Transverse colon (tissue), 4 donors: ENCODE results near the gene PARVA. TPM values are rescaled to one million over a fixed set of nuclear protein-coding genes. Genes with fewer than 3 reads are reported as not detected.
A peak's percentile ranks its signal among the peaks of the same experiment; 100 is the strongest.

Experiments used
- DNase-seq: peaks from one replicate; pipeline ENCODE4 v3.0.0-alpha.2; 2019
- H3K27ac ChIP-seq, 4 donors: fragments of 200-600 bp; sonication (generic); 2 replicates each; pipeline ENCODE4 v1.5.1; 2016 to 2018; ENCODE audit warnings: inconsistent platforms in 4 of 4
- H3K27me3 ChIP-seq: fragments of 200-600 bp; sonication (generic); 2 replicates; pipeline ENCODE4 v1.5.1; 2017; ENCODE audit warnings: inconsistent platforms
- H3K36me3 ChIP-seq, 4 donors: fragments of 200-600 bp; sonication (generic); 2 replicates each; pipeline ENCODE4 v1.5.1; 2017 to 2019; ENCODE audit warnings: inconsistent platforms in 4 of 4
- H3K4me1 ChIP-seq, 4 donors: fragments of 200-600 bp; sonication (generic); 2 replicates each; pipeline ENCODE4 v1.5.1; 2017 to 2020; ENCODE audit warnings: inconsistent platforms in 4 of 4
- H3K4me3 ChIP-seq, 4 donors: fragments of 200-600 bp; sonication (generic); 1 replicate in 1 of 4; 2 replicates in 3 of 4; pipeline versions ENCODE4 v1.5.1 to v1.6.1; 2017 to 2019; ENCODE audit warnings: inconsistent platforms in 4 of 4
- H3K9me3 ChIP-seq, 2 donors: fragments of 200-600 bp; sonication (generic); 2 replicates each; pipeline ENCODE4 v1.5.1; 2017 to 2019; ENCODE audit warnings: inconsistent platforms in 2 of 2
- CTCF ChIP-seq, 5 experiments: fragments of 200-600 bp in 3 of 5; fragments of 450-650 bp in 2 of 5; sonication (generic) in 3 of 5; IDR thresholded peaks; 1 replicate in 2 of 5; 2 replicates in 3 of 5; pipeline ENCODE4 v1.5.1; 2016 to 2017; ENCODE audit warnings: antibody characterized with exemption in 5 of 5, inconsistent platforms in 3 of 5, mild to moderate bottlenecking in 2 of 5, moderate library complexity in 1 of 5
- EP300 ChIP-seq: sonication (generic); formaldehyde crosslinking; IDR thresholded peaks from one replicate; pipeline ENCODE4 v1.6.1; 2017; ENCODE audit warnings: antibody characterized with exemption, low read depth
- POLR2A ChIP-seq: fragments of 450-650 bp; IDR thresholded peaks from one replicate; pipeline ENCODE4 v1.6.1; 2016; ENCODE audit warnings: antibody characterized with exemption, mild to moderate bottlenecking, moderate library complexity
- POLR2AphosphoS5 ChIP-seq, 3 donors: sonication (generic); formaldehyde crosslinking; IDR thresholded peaks; one replicate each; pipeline ENCODE4 v1.6.1; 2016; ENCODE audit warnings: antibody characterized with exemption in 3 of 3
- WGBS, 2 donors: methylation state at CpG; one replicate each; pipeline ENCODE4 v1.1.5; 2018; ENCODE audit warnings: low coverage in 1 of 2; 5-methylcytosine and 5-hydroxymethylcytosine counted together
- in situ Hi-C, 4 donors: fragments of 200-750 bp; cut with MboI; loops; one replicate each; pipeline versions ENCODE4 v1.15.0 to v1.15.1; 2017; ENCODE audit warnings: low sequenced_read_pairs in 3 of 4, low pct_ligation_motif_present in 1 of 4, low pct_unique_long_range_greater_than_20kb in 1 of 4
- intact Hi-C: fragments of 100-400 bp; cut with DNase I; formaldehyde crosslinking; loops from one replicate; pipeline ENCODE4 v1.15.1; 2023; ENCODE audit warnings: low total_unique reads
- total RNA-seq, 4 donors: library from RNA; depleted of rRNA; stranded (reverse); fragments of >200 nt; gene quantifications; one replicate each; pipeline ENCODE4 v1.1.0, GENCODE V29; 2016

Gene PARVA
- total RNA-seq, 4 donors from 2014 or later = 34.3 to 82.0 (median 45.1) TPM

GRCh38 chr11:12403997-12404350 is 26.6 kb downstream of the PARVA start:
- TF ChIP-seq CTCF (IDR thresholded peaks at IDR 0.05) = no peak
- no peak for TF ChIP-seq EP300
- no peak for TF ChIP-seq POLR2AphosphoS5 (IDR thresholded peaks at IDR 0.05)
- TF ChIP-seq POLR2A = no peak
- Histone ChIP-seq H3K27ac (peak overlapping the region; percentile 71 to 99 (median 84)), H3K9me3 (no peaks in the 10 kb centered on the region), H3K4me1 (peaks cover 3 to 29% (median 13%) of the 10 kb centered on the region in 4 donors), H3K4me3 (no peak overlapping the region), H3K36me3 (no peaks in the 10 kb centered on the region), H3K27me3 (no peaks in the 10 kb centered on the region)
- 33 to 45% methylated on average over 1 to 2 of the region's 2 CpGs for WGBS, 2 donors
- no peak for DNase-seq
- in situ Hi-C loops = loop anchor here in 1 of 4 donors (25.0 kb wide), 1 partner anchor 483 kb away; no protein-coding TSS in a partner anchor
- intact Hi-C loops = loop anchor here (10.0 kb wide), 1 partner anchor 51 kb away; no protein-coding TSS in a partner anchor

GRCh38 chr11:12404436-12404835 is 27.1 kb downstream of the PARVA start:
- H3K4me1 ChIP-seq = peaks cover 3 to 29% (median 13%) of the 10 kb centered on the region in 4 donors
- peak; percentile 33 for DNase-seq
- TF ChIP-seq POLR2A = no peak
- TF ChIP-seq CTCF (IDR thresholded peaks at IDR 0.05) = no peak
- no peak for TF ChIP-seq POLR2AphosphoS5 (IDR thresholded peaks at IDR 0.05)
- no peak for TF ChIP-seq EP300
- H3K4me3 ChIP-seq = no peak overlapping the region
- in situ Hi-C loops (loop anchor here in 1 of 4 donors (25.0 kb wide), 1 partner anchor 483 kb away; no protein-coding TSS in a partner anchor), intact Hi-C loops (loop anchor here (10.0 kb wide), 1 partner anchor 50 kb away; no protein-coding TSS in a partner anchor)
- no peaks in the 10 kb centered on the region for H3K36me3 ChIP-seq
- WGBS, 2 donors = 71% methylated on average over 3 of the region's 3 CpGs; no CpG with 5 or more reads in 1 of the 2 donors
- H3K27me3 ChIP-seq = no peaks in the 10 kb centered on the region
- H3K27ac ChIP-seq = peak overlapping the region; percentile 71 to 99 (median 84)
- no peaks in the 10 kb centered on the region for H3K9me3 ChIP-seq

- no peak overlapping the region for H3K4me3 ChIP-seq
- H3K27ac ChIP-seq = peak overlapping the region; percentile 82 to 99 (median 92)
- in situ Hi-C loops = loop anchor here in 1 of 4 donors (25.0 kb wide), 1 partner anchor 479 kb away; no protein-coding TSS in a partner anchor
- H3K36me3 ChIP-seq = no peaks in the 10 kb centered on the region
- 57 to 65% methylated on average over 1 to 4 of the region's 4 CpGs for WGBS, 2 donors
- H3K27me3 ChIP-seq = no peaks in the 10 kb centered on the region
- no peaks in the 10 kb centered on the region for H3K9me3 ChIP-seq
- TF ChIP-seq EP300 (no peak), CTCF (IDR thresholded peaks at IDR 0.05) (no peak), POLR2AphosphoS5 (IDR thresholded peaks at IDR 0.05) (no peak), POLR2A (no peak)
- DNase-seq = no peak
- H3K4me1 ChIP-seq = peaks cover 4 to 52% (median 19%) of the 10 kb centered on the region in 4 donors
- intact Hi-C loops = loop anchor here (10.0 kb wide), 1 partner anchor 47 kb away; no protein-coding TSS in a partner anchor
Observed at GRCh38 chr11:12408156-12408770, 30.9 kb downstream of the PARVA start.

GRCh38 chr11:12409621-12410005 is 32.2 kb downstream of the PARVA start:
- Histone ChIP-seq H3K27me3 (no peaks in the 10 kb centered on the region), H3K9me3 (no peaks in the 10 kb centered on the region), H3K36me3 (no peaks in the 10 kb centered on the region), H3K4me3 (no peak overlapping the region), H3K27ac (peak overlapping the region; percentile 82 to 99 (median 92)), H3K4me1 (peaks cover 12 to 51% (median 21%) of the 10 kb centered on the region in 4 donors)
- in situ Hi-C loops = loop anchor here in 2 of 4 donors (10.0 to 25.0 kb wide), 2 partner anchors 478 to 485 kb away; no protein-coding TSS in a partner anchor
- no peak for DNase-seq
- intact Hi-C loops = loop anchor here (5.0 to 10.0 kb wide), 2 partner anchors 45 to 488 kb away; no protein-coding TSS in a partner anchor
- TF ChIP-seq EP300 (no peak), POLR2AphosphoS5 (IDR thresholded peaks at IDR 0.05) (no peak), POLR2A (no peak), CTCF (IDR thresholded peaks at IDR 0.05) (no peak)
- 29 to 41% methylated on average over 3 of the region's 3 CpGs for WGBS, 2 donors
